Measurements from ENCODE around the gene APOL3. TPM values are rescaled to one million over a fixed set of nuclear protein-coding genes. Genes with fewer than 3 reads are reported as not detected.
A peak's percentile ranks its signal among the peaks of the same experiment; 100 is the strongest.

Gene APOL3
- total RNA-seq, 1 donor from 2014 or later, result 2.3 TPM

DNA sequence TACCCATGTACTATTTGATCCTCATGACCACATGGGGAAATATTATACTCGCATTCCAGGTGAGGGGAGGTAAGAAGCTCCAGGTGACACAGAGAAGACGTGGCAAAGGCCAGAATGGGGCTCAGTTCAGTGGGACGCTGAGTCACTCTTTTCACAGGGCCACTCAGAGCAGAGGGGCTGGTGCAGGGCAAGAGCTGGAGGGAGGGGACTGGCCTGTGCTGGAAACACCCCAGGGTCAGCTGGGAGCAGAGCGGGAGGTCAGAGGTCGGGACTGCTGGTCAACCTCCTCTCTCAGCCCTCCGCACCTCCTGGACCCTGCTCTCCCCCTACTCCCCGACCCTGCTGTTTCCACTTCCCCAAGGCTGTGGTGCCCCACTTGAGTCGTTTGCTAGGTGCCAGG lies 12.1 kb downstream of the APOL3 start:
- no peaks in the 10 kb centered on the region for H4K20me1 ChIP-seq (ENCODE audit: insufficient read depth, low read length)
- H3K36me3 ChIP-seq (ENCODE audit: insufficient read depth, low read length), result no peaks in the 10 kb centered on the region
- Mint-ChIP-seq H3K9me3 (ENCODE audit: unreplicated experiment) (peaks cover 10% of the 10 kb centered on the region), H3K36me3 (ENCODE audit: low read depth, unreplicated experiment) (no peaks in the 10 kb centered on the region), H3K4me3 (ENCODE audit: unreplicated experiment) (no peak overlapping the region), H3K27ac (ENCODE audit: unreplicated experiment) (no peak overlapping the region), H3K27me3 (ENCODE audit: low read depth, unreplicated experiment) (peaks cover 8% of the 10 kb centered on the region), H3K4me1 (ENCODE audit: low read depth, unreplicated experiment) (peaks cover 10% of the 10 kb centered on the region)
- H3K27ac ChIP-seq (ENCODE audit: low read depth, low read length), result no peak overlapping the region
- no peaks in the 10 kb centered on the region for H3K4me1 ChIP-seq (ENCODE audit: insufficient read depth, low read length)
- no peaks in the 10 kb centered on the region for H3K9me3 ChIP-seq (ENCODE audit: insufficient read depth, low read depth, low read length)
- peaks cover 8% of the 10 kb centered on the region for H3K27me3 ChIP-seq (ENCODE audit: insufficient read depth, low read length)
- H3K79me2 ChIP-seq (ENCODE audit: insufficient read depth, low read length), result no peaks in the 10 kb centered on the region
- no peak for DNase-seq (ENCODE audit: low read depth)
- TF ChIP-seq, protein P1, sequence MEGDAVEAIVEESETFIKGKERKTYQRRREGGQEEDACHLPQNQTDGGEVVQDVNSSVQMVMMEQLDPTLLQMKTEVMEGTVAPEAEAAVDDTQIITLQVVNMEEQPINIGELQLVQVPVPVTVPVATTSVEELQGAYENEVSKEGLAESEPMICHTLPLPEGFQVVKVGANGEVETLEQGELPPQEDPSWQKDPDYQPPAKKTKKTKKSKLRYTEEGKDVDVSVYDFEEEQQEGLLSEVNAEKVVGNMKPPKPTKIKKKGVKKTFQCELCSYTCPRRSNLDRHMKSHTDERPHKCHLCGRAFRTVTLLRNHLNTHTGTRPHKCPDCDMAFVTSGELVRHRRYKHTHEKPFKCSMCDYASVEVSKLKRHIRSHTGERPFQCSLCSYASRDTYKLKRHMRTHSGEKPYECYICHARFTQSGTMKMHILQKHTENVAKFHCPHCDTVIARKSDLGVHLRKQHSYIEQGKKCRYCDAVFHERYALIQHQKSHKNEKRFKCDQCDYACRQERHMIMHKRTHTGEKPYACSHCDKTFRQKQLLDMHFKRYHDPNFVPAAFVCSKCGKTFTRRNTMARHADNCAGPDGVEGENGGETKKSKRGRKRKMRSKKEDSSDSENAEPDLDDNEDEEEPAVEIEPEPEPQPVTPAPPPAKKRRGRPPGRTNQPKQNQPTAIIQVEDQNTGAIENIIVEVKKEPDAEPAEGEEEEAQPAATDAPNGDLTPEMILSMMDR (IDR thresholded peaks at IDR 0.05; ENCODE audit: insufficient read depth, low read depth, low read length), result no peak
- TF ChIP-seq EZH2 (IDR thresholded peaks at IDR 0.05; ENCODE audit: insufficient read depth, low read length), result no peak
- no peak for FAIRE-seq
- H3K9ac ChIP-seq (ENCODE audit: low read length), result no peak overlapping the region
- H3K4me2 ChIP-seq (ENCODE audit: low read length), result no peak overlapping the region
- no peak overlapping the region for H2AFZ ChIP-seq (ENCODE audit: low read depth, low read length)
- no peak overlapping the region for H3K4me3 ChIP-seq (ENCODE audit: insufficient read depth, low read depth, low read length)

DNA sequence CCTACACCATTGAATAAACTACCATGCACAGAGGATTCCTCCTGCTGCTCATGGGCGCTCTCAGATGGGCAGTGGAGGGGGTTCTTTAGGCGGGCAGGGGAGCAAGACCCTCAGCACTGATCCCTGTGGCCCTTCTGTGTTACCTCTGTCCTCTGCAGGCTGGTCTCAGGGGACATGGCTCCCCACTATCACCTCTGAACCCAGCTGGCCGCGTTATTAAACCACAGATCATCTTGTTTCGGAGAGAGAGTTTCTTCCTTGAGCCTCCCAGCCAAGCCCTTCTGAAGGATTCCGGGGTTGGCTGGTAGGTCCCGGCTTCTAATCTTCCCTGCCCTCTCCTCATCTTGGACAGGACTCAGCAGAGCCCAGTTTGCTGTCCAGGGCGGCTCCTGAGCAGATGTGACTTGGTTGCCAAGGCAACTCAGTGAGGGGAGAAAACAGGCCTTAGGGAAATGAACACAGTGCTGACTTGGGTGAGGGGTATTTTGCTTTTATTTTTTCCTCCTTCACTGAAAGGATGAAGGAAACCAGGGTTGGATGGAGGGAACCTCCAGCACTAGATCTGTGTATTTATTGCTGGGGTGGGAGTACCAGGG lies 13.3 kb downstream of the APOL3 start:
- H3K4me1 ChIP-seq (ENCODE audit: insufficient read depth, low read length), result no peaks in the 10 kb centered on the region
- no peak overlapping the region for H3K27ac ChIP-seq (ENCODE audit: low read depth, low read length)
- Mint-ChIP-seq H3K27ac (ENCODE audit: unreplicated experiment) (no peak overlapping the region), H3K4me1 (ENCODE audit: low read depth, unreplicated experiment) (peaks cover 10% of the 10 kb centered on the region), H3K9me3 (ENCODE audit: unreplicated experiment) (peaks cover 10% of the 10 kb centered on the region), H3K36me3 (ENCODE audit: low read depth, unreplicated experiment) (no peaks in the 10 kb centered on the region), H3K4me3 (ENCODE audit: unreplicated experiment) (no peak overlapping the region), H3K27me3 (ENCODE audit: low read depth, unreplicated experiment) (peaks cover 17% of the 10 kb centered on the region)
- no peak for TF ChIP-seq EZH2 (IDR thresholded peaks at IDR 0.05; ENCODE audit: insufficient read depth, low read length)
- TF ChIP-seq, protein P1 (IDR thresholded peaks at IDR 0.05; ENCODE audit: insufficient read depth, low read depth, low read length), result no peak
- DNase-seq (ENCODE audit: low read depth) (no peak), FAIRE-seq (no peak)
- no peak overlapping the region for H3K4me2 ChIP-seq (ENCODE audit: low read length)
- no peak overlapping the region for H3K4me3 ChIP-seq (ENCODE audit: insufficient read depth, low read depth, low read length)
- no peak overlapping the region for H2AFZ ChIP-seq (ENCODE audit: low read depth, low read length)
- H3K79me2 ChIP-seq (ENCODE audit: insufficient read depth, low read length), result no peaks in the 10 kb centered on the region
- peaks cover 14% of the 10 kb centered on the region for H3K27me3 ChIP-seq (ENCODE audit: insufficient read depth, low read length)
- H3K9ac ChIP-seq (ENCODE audit: low read length), result no peak overlapping the region
- H3K36me3 ChIP-seq (ENCODE audit: insufficient read depth, low read length), result no peaks in the 10 kb centered on the region
- H3K9me3 ChIP-seq (ENCODE audit: insufficient read depth, low read depth, low read length), result no peaks in the 10 kb centered on the region
- no peaks in the 10 kb centered on the region for H4K20me1 ChIP-seq (ENCODE audit: insufficient read depth, low read length)

DNA sequence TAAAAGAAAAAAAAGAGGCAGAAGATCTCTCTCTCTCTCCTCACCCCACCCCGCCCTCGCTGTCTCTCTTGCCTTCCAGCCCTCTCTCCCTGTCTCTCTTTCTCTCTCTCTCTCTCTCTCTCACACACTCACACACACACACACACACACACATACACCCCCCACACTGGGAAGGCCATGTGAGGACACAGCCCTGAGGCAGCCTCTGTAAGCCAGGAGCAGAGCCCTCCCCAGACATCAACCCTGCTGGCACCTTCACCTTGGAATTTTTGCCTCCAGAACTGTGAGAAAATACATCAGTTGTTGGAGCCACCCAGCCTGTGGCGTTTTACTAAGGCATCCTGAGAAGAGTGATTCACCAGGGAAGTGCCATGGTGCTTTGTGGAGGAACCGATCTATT lies 14.7 kb downstream of the APOL3 start:
- Mint-ChIP-seq H3K4me1 (ENCODE audit: low read depth, unreplicated experiment) (peaks cover 10% of the 10 kb centered on the region), H3K4me3 (ENCODE audit: unreplicated experiment) (no peak overlapping the region), H3K36me3 (ENCODE audit: low read depth, unreplicated experiment) (no peaks in the 10 kb centered on the region), H3K9me3 (ENCODE audit: unreplicated experiment) (peaks cover 3% of the 10 kb centered on the region), H3K27ac (ENCODE audit: unreplicated experiment) (no peak overlapping the region), H3K27me3 (ENCODE audit: low read depth, unreplicated experiment) (peaks cover 23% of the 10 kb centered on the region)
- no peaks in the 10 kb centered on the region for H3K4me1 ChIP-seq (ENCODE audit: insufficient read depth, low read length)
- H3K27ac ChIP-seq (ENCODE audit: low read depth, low read length), result no peak overlapping the region
- peak; percentile 5 for FAIRE-seq
- DNase-seq (ENCODE audit: low read depth), result no peak
- H4K20me1 ChIP-seq (ENCODE audit: insufficient read depth, low read length), result no peaks in the 10 kb centered on the region
- no peaks in the 10 kb centered on the region for H3K36me3 ChIP-seq (ENCODE audit: insufficient read depth, low read length)
- H3K9ac ChIP-seq (ENCODE audit: low read length), result no peak overlapping the region
- no peak overlapping the region for H3K4me3 ChIP-seq (ENCODE audit: insufficient read depth, low read depth, low read length)
- TF ChIP-seq, protein P1 (IDR thresholded peaks at IDR 0.05; ENCODE audit: insufficient read depth, low read depth, low read length), result no peak
- TF ChIP-seq EZH2 (IDR thresholded peaks at IDR 0.05; ENCODE audit: insufficient read depth, low read length), result no peak
- H3K79me2 ChIP-seq (ENCODE audit: insufficient read depth, low read length), result no peaks in the 10 kb centered on the region
- H3K9me3 ChIP-seq (ENCODE audit: insufficient read depth, low read depth, low read length), result no peaks in the 10 kb centered on the region
- H3K27me3 ChIP-seq (ENCODE audit: insufficient read depth, low read length), result peaks cover 22% of the 10 kb centered on the region
- no peak overlapping the region for H3K4me2 ChIP-seq (ENCODE audit: low read length)
- H2AFZ ChIP-seq (ENCODE audit: low read depth, low read length), result no peak overlapping the region
